ENCODE measurements around the gene PCSK6.

GRCh38 chr15:101427606-101428487 lies 61.7 kb downstream of the PCSK6 start:
- TF ChIP-seq CTCF (IDR thresholded peaks at IDR 0.05) (no peak), POLR2A (IDR thresholded peaks at IDR 0.05) (no peak)

Measured in Peyer's patch (tissue), 4 donors.